Astrocyte (in vitro differentiated cells and primary cell): ENCODE measurements around the gene ARHGEF11. TPM values are rescaled to one million over a fixed set of nuclear protein-coding genes. Genes with fewer than 3 reads are reported as not detected.

Experiments used
- DNase-seq: peaks from one replicate; pipeline ENCODE4 v3.0.0-alpha.2; 2010; ENCODE audit warnings: low read depth
- FAIRE-seq: peaks from 2 replicates; lab custom pipeline; 2011; peaks lifted over from hg19 to GRCh38; lab: Jason Lieb, UNC
- H2AFZ ChIP-seq: 2 replicates; pipeline ENCODE4 v1.6.0; 2012; ENCODE audit warnings: low read depth, low read length, inconsistent platforms
- H3K27ac ChIP-seq: 2 replicates; pipeline ENCODE4 v1.5.1; 2011; ENCODE audit warnings: low read depth, low read length, inconsistent platforms
- H3K27me3 ChIP-seq: 2 replicates; pipeline ENCODE4 v1.6.0; 2011; ENCODE audit warnings: low read length, inconsistent platforms; ENCODE audit not compliant: insufficient read depth
- H3K36me3 ChIP-seq: 2 replicates; pipeline ENCODE4 v1.5.1; 2011; ENCODE audit warnings: low read length, inconsistent platforms; ENCODE audit not compliant: insufficient read depth
- H3K4me1 ChIP-seq: 2 replicates; pipeline ENCODE4 v1.5.1; 2011; ENCODE audit warnings: low read length, inconsistent platforms; ENCODE audit not compliant: insufficient read depth
- H3K4me2 ChIP-seq: 2 replicates; pipeline ENCODE4 v1.6.0; 2012; ENCODE audit warnings: low read length, inconsistent platforms
- H3K4me3 ChIP-seq: 2 replicates; pipeline ENCODE4 v1.5.1; 2011; ENCODE audit warnings: low read depth, mild to moderate bottlenecking, low read length, inconsistent platforms; ENCODE audit not compliant: insufficient read depth
- H3K79me2 ChIP-seq: 2 replicates; pipeline ENCODE4 v1.6.0; 2012; ENCODE audit warnings: mild to moderate bottlenecking, low read length, inconsistent platforms; ENCODE audit not compliant: insufficient read depth
- H3K9ac ChIP-seq: 2 replicates; pipeline ENCODE4 v1.6.0; 2012; ENCODE audit warnings: mild to moderate bottlenecking, low read length, inconsistent platforms
- H3K9me3 ChIP-seq: 2 replicates; pipeline ENCODE4 v1.5.1; 2012; ENCODE audit warnings: low read depth, mild to moderate bottlenecking, low read length, inconsistent platforms; ENCODE audit not compliant: insufficient read depth
- H4K20me1 ChIP-seq: 2 replicates; pipeline ENCODE4 v1.6.0; 2012; ENCODE audit warnings: low read length, inconsistent platforms; ENCODE audit not compliant: insufficient read depth
- H3K27ac Mint-ChIP-seq: one replicate; pipeline ENCODE4 v1.8.0; 2021; ENCODE audit warnings: mild to moderate bottlenecking, mixed read lengths; ENCODE audit not compliant: unreplicated experiment
- H3K27me3 Mint-ChIP-seq: one replicate; pipeline ENCODE4 v1.8.0; 2021; ENCODE audit warnings: low read depth, mixed read lengths; ENCODE audit not compliant: unreplicated experiment
- H3K36me3 Mint-ChIP-seq: one replicate; pipeline ENCODE4 v1.8.0; 2021; ENCODE audit warnings: low read depth, mixed read lengths; ENCODE audit not compliant: unreplicated experiment
- H3K4me1 Mint-ChIP-seq: one replicate; pipeline ENCODE4 v1.8.0; 2021; ENCODE audit warnings: low read depth, mixed read lengths; ENCODE audit not compliant: unreplicated experiment
- H3K4me3 Mint-ChIP-seq: one replicate; pipeline ENCODE4 v1.8.0; 2021; ENCODE audit warnings: mild to moderate bottlenecking, moderate library complexity, mixed read lengths; ENCODE audit not compliant: unreplicated experiment
- H3K9me3 Mint-ChIP-seq: one replicate; pipeline ENCODE4 v1.8.0; 2021; ENCODE audit warnings: mild to moderate bottlenecking, mixed read lengths; ENCODE audit not compliant: unreplicated experiment
- CTCF ChIP-seq: IDR thresholded peaks from 2 replicates; pipeline ENCODE4 v1.5.1; 2011; ENCODE audit warnings: low read depth, mild to moderate bottlenecking, inconsistent platforms, low read length, moderate library complexity; ENCODE audit not compliant: insufficient read depth
- EZH2 ChIP-seq: IDR thresholded peaks from 2 replicates; pipeline ENCODE4 v1.6.1; 2012; ENCODE audit warnings: mild to moderate bottlenecking, low read length, inconsistent platforms; ENCODE audit not compliant: insufficient read depth
- total RNA-seq: library from RNA; stranded (reverse); gene quantifications from 2 replicates; pipeline ENCODE4 v1.2.1, GENCODE V29; 2021

The ARHGEF11 gene
- total RNA-seq, 1 donor from 2014 or later, result 29.2 TPM

DNA sequence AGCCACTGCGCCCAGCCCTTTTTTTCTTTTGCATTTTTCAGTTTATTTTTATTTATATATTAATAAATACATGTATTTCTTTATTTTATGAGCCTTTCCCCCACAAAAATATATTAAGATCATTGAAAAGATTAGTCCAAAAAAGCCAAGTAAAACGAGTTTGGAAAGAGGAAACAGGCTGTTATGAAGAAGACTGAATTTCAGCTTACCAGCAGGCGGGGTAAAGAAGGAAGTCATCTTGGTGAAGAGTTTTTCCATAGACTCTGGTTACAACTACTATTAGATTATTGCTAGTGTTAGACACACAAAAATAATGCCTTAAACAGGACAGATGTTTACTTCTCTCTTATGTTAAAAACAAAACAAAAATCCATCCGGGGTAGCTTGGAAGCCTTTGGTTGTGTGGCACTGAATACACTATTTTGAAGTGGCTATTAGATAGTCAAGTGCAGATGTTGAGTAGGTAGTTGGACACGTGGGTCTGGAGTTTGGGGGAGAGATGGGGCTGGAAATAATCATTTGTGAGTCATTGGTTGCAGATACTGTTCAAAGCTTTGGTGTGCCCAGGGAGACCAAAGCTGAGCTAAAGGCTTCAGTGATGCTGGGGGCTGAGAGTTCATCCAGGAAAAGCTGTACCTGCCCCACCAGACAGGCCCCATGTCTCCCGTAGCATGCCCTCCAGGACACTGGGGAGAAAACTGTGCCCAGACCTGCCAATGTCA lies 133.8 kb downstream of the ARHGEF11 start:
- Mint-ChIP-seq H3K4me1 (peaks cover 24% of the 10 kb centered on the region), H3K27ac (no peak overlapping the region), H3K9me3 (peaks cover 5% of the 10 kb centered on the region), H3K36me3 (peaks cover 14% of the 10 kb centered on the region), H3K4me3 (no peak overlapping the region), H3K27me3 (peaks cover 9% of the 10 kb centered on the region)
- DNase-seq (no peak), FAIRE-seq (no peak)
- no peaks in the 10 kb centered on the region for H3K27me3 ChIP-seq
- H3K79me2 ChIP-seq, result no peaks in the 10 kb centered on the region
- H3K4me3 ChIP-seq, result no peak overlapping the region
- peaks cover 31% of the 10 kb centered on the region for H3K4me1 ChIP-seq
- H3K4me2 ChIP-seq, result no peak overlapping the region
- H2AFZ ChIP-seq, result no peak overlapping the region
- no peak for TF ChIP-seq EZH2
- TF ChIP-seq CTCF, result no peak
- no peak overlapping the region for H3K27ac ChIP-seq
- H3K9me3 ChIP-seq, result no peaks in the 10 kb centered on the region
- peaks cover 7% of the 10 kb centered on the region for H3K36me3 ChIP-seq
- H4K20me1 ChIP-seq, result peaks cover 10% of the 10 kb centered on the region
- H3K9ac ChIP-seq, result no peak overlapping the region

DNA sequence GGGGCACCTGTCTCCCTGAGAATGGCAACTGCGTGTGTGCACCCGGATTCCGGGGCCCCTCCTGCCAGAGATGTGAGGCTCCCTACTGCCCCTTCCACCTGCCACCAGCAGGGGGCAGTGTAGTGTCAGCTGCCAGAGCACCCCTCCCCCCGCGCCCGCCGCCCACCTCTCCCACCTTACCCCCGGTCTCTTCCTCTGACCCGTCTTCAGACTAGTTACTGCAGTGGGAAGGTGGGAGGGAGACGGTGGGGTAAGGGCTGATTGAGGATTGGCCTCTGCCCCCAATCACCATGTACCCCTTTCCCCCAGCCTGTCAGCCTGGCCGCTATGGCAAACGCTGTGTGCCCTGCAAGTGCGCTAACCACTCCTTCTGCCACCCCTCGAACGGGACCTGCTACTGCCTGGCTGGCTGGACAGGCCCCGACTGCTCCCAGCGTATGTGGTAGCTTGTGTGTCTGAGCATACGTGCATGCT lies 135.2 kb downstream of the ARHGEF11 start:
- Histone ChIP-seq H3K9ac (no peak overlapping the region), H2AFZ (no peak overlapping the region), H4K20me1 (peaks cover 10% of the 10 kb centered on the region), H3K9me3 (peaks cover 6% of the 10 kb centered on the region), H3K4me2 (no peak overlapping the region), H3K4me1 (peaks cover 38% of the 10 kb centered on the region), H3K36me3 (peaks cover 6% of the 10 kb centered on the region), H3K79me2 (no peaks in the 10 kb centered on the region), H3K27ac (no peak overlapping the region), H3K4me3 (no peak overlapping the region), H3K27me3 (no peaks in the 10 kb centered on the region)
- peaks cover 31% of the 10 kb centered on the region for H3K4me1 Mint-ChIP-seq
- FAIRE-seq, result no peak
- peaks cover 6% of the 10 kb centered on the region for H3K27me3 Mint-ChIP-seq
- H3K27ac Mint-ChIP-seq, result no peak overlapping the region
- peaks cover 17% of the 10 kb centered on the region for H3K36me3 Mint-ChIP-seq
- H3K4me3 Mint-ChIP-seq, result no peak overlapping the region
- peaks cover 3% of the 10 kb centered on the region for H3K9me3 Mint-ChIP-seq
- DNase-seq, result no peak
- no peak for TF ChIP-seq EZH2
- TF ChIP-seq CTCF, result peak; percentile 20

GRCh38 chr1:156909671-156910070 lies 135.9 kb downstream of the ARHGEF11 start:
- no peak overlapping the region for H2AFZ ChIP-seq
- H3K4me3 Mint-ChIP-seq, result no peak overlapping the region
- FAIRE-seq (no peak), DNase-seq (no peak)
- H3K36me3 ChIP-seq, result no peaks in the 10 kb centered on the region
- no peak overlapping the region for H3K4me3 ChIP-seq
- peaks cover 33% of the 10 kb centered on the region for H3K4me1 ChIP-seq
- H3K9ac ChIP-seq, result no peak overlapping the region
- no peaks in the 10 kb centered on the region for H3K27me3 ChIP-seq
- H3K4me2 ChIP-seq, result no peak overlapping the region
- H3K9me3 ChIP-seq, result peaks cover 6% of the 10 kb centered on the region
- H3K4me1 Mint-ChIP-seq, result peaks cover 25% of the 10 kb centered on the region
- peaks cover 5% of the 10 kb centered on the region for H3K27me3 Mint-ChIP-seq
- no peak overlapping the region for H3K27ac ChIP-seq
- H3K9me3 Mint-ChIP-seq, result peaks cover 2% of the 10 kb centered on the region
- peaks cover 10% of the 10 kb centered on the region for H4K20me1 ChIP-seq
- H3K27ac Mint-ChIP-seq, result no peak overlapping the region
- peaks cover 16% of the 10 kb centered on the region for H3K36me3 Mint-ChIP-seq
- TF ChIP-seq EZH2 (no peak), CTCF (no peak)
- H3K79me2 ChIP-seq, result no peaks in the 10 kb centered on the region
